Kidney (tissue), 14 donors: ENCODE data around the gene TOLLIP. TPM values are rescaled to one million over a fixed set of nuclear protein-coding genes. Genes with fewer than 3 reads are reported as not detected.

Experiments
- DNase-seq, 5 donors: peaks; one replicate each; pipeline ENCODE4 v3.0.0-alpha.2; 2013 to 2020
- FAIRE-seq: peaks from 2 replicates; lab custom pipeline; 2012; peaks lifted over from hg19 to GRCh38; lab: Jason Lieb, UNC
- H3K27ac ChIP-seq, 2 donors: one replicate each; pipeline ENCODE4 v1.7.0; 2013; ENCODE audit warnings: low read depth in 2 of 2, low read length in 2 of 2, inconsistent platforms in 1 of 2
- H3K27me3 ChIP-seq: one replicate; pipeline ENCODE4 v1.7.1; 2013; ENCODE audit warnings: low read length, inconsistent platforms; ENCODE audit not compliant: control insufficient read depth, insufficient read depth
- H3K36me3 ChIP-seq, 3 donors: one replicate each; pipeline versions ENCODE4 v1.7.0 to v1.7.1; 2013; ENCODE audit warnings: low read length in 3 of 3, control low read depth in 1 of 3, inconsistent platforms in 1 of 3; ENCODE audit not compliant: insufficient read depth in 3 of 3, control insufficient read depth in 2 of 3
- H3K4me1 ChIP-seq, 3 donors: one replicate each; pipeline versions ENCODE4 v1.7.0 to v1.7.1; 2013; ENCODE audit warnings: low read length in 3 of 3, inconsistent platforms in 1 of 3, low read depth in 1 of 3; ENCODE audit not compliant: control insufficient read depth in 2 of 3, insufficient read depth in 2 of 3
- H3K4me3 ChIP-seq, 3 donors: one replicate each; pipeline versions ENCODE4 v1.7.0 to v1.8.1; 2013; ENCODE audit warnings: low read length in 3 of 3, control low read depth in 1 of 3, inconsistent platforms in 1 of 3
- H3K9ac ChIP-seq, 3 donors: one replicate each; pipeline versions ENCODE4 v1.7.0 to v1.7.1; 2013; ENCODE audit warnings: low read length in 3 of 3, control low read depth in 1 of 3, inconsistent platforms in 1 of 3
- H3K9me3 ChIP-seq, 3 donors: one replicate each; pipeline versions ENCODE4 v1.7.0 to v1.7.1; 2013; ENCODE audit warnings: low read length in 3 of 3, control low read depth in 1 of 3, inconsistent platforms in 1 of 3; ENCODE audit not compliant: control insufficient read depth in 2 of 3, insufficient read depth in 1 of 3
- CTCF ChIP-seq: IDR thresholded peaks from 3 replicates; pipeline ENCODE4 v1.5.1; 2012; ENCODE audit warnings: mild to moderate bottlenecking, moderate library complexity, borderline replicate concordance; ENCODE audit not compliant: insufficient read depth; ENCODE audit errors: extremely low read depth
- intact Hi-C: fragments of 100-400 bp; cut with DNase I; formaldehyde crosslinking; loops from one replicate; pipeline ENCODE4 v1.11.1; 2022
- polyA plus RNA-seq: library from polyadenylated mRNA; stranded (reverse); fragments of 350-450 nt; fragmentation: Illumina TruSeq; extraction: RNeasy Lipid Tissue Mini Kit (QIAGEN cat#74804); gene quantifications from one replicate; pipeline ENCODE4 v1.2.3, GENCODE V29; 2014; ENCODE audit warnings: low read depth, low replicate concordance; ENCODE audit not compliant: insufficient read depth
- total RNA-seq: library from RNA; stranded (reverse); fragmentation: NEBNext Ultra II Directional; extraction: Animal tissue kit (Norgen Biotek cat#: 25700); gene quantifications from one replicate; pipeline ENCODE4 v1.2.1, GENCODE V29; 2021
- donor health status: control.
- donor health status: control.
- donor health status: control.
- donor health status: control.
- donor health status: control.
- donor health status: DM: yes; HTN: yes; CAD: no.
- donor health status: Normal renal cell carcinoma (clear cell type).

TOLLIP gene
- total and polyA plus RNA-seq, 2 donors from 2014 or later: 65.5 to 88.0 TPM

- Histone ChIP-seq H3K27me3 (no peaks in the 10 kb centered on the region), H3K27ac (no peak overlapping the region), H3K9me3 (no peaks in the 10 kb centered on the region), H3K9ac (no peak overlapping the region), H3K36me3 (no peaks in the 10 kb centered on the region), H3K4me3 (no peak overlapping the region), H3K4me1 (peaks cover 0 to 11% (median 5%) of the 10 kb centered on the region in 3 donors)
- intact Hi-C loops: no loop called here
- FAIRE-seq (no peak), DNase-seq (peak in 1 of 5 donors; percentile 69)
- no peak for TF ChIP-seq CTCF
These were observed 49.9 kb downstream of the TOLLIP start for GRCh38 chr11:1259561-1259960.

- DNase-seq: no peak
- Histone ChIP-seq H3K36me3 (no peaks in the 10 kb centered on the region), H3K9me3 (no peaks in the 10 kb centered on the region), H3K9ac (no peak overlapping the region), H3K27ac (no peak overlapping the region), H3K27me3 (no peaks in the 10 kb centered on the region), H3K4me3 (no peak overlapping the region), H3K4me1 (peaks cover 0 to 11% (median 5%) of the 10 kb centered on the region in 3 donors)
- no peak for TF ChIP-seq CTCF
- FAIRE-seq: no peak
- intact Hi-C loops: no loop called here
These were observed 50.4 kb downstream of the TOLLIP start for GRCh38 chr11:1259076-1259461.

- Histone ChIP-seq H3K27me3 (no peaks in the 10 kb centered on the region), H3K36me3 (no peaks in the 10 kb centered on the region), H3K27ac (no peak overlapping the region), H3K9me3 (no peaks in the 10 kb centered on the region), H3K4me1 (peaks cover 0 to 11% (median 5%) of the 10 kb centered on the region in 3 donors), H3K4me3 (no peak overlapping the region), H3K9ac (no peak overlapping the region)
- no peak for DNase-seq
- intact Hi-C loops: no loop called here
- no peak for TF ChIP-seq CTCF
- FAIRE-seq: no peak
These were observed 50.9 kb downstream of the TOLLIP start for GRCh38 chr11:1258401-1259075.
